ENCODE data around the gene FOXN1. TPM values are rescaled to one million over a fixed set of nuclear protein-coding genes. Genes with fewer than 3 reads are reported as not detected.

The FOXN1 gene
- total RNA-seq, 1 experiment from 2014 or later = not detected

- no peak for DNase-seq (ENCODE audit: low read depth)
Observed at GRCh38 chr17:28524476-28525424, 18.6 kb downstream of the FOXN1 start.

- DNase-seq (ENCODE audit: low read depth) = no peak
Observed at GRCh38 chr17:28526381-28526780, 20.2 kb downstream of the FOXN1 start.

GRCh38 chr17:28527181-28527681 is 21.1 kb downstream of the FOXN1 start:
- no peak for DNase-seq (ENCODE audit: low read depth)

- DNase-seq (ENCODE audit: low read depth) = no peak
Observed at GRCh38 chr17:28527859-28528258, 21.7 kb downstream of the FOXN1 start.

- peak; percentile 17 for DNase-seq (ENCODE audit: low read depth)
Observed at GRCh38 chr17:28528327-28529012, 22.3 kb downstream of the FOXN1 start.

- no peak for DNase-seq (ENCODE audit: low read depth)
Observed at GRCh38 chr17:28529013-28529400, 22.9 kb downstream of the FOXN1 start.

GRCh38 chr17:28530250-28530649 is 24.1 kb downstream of the FOXN1 start:
- DNase-seq (ENCODE audit: low read depth) = no peak

GRCh38 chr17:28530926-28531325 is 24.8 kb downstream of the FOXN1 start:
- DNase-seq (ENCODE audit: low read depth) = no peak

GRCh38 chr17:28532050-28532960 is 26.2 kb downstream of the FOXN1 start:
- no peak for DNase-seq (ENCODE audit: low read depth)

- peak; percentile 28 for DNase-seq (ENCODE audit: low read depth)
Observed at GRCh38 chr17:28533091-28533807, 27.1 kb downstream of the FOXN1 start.

GRCh38 chr17:28534740-28535375 is 28.7 kb downstream of the FOXN1 start:
- DNase-seq (ENCODE audit: low read depth) = no peak

GRCh38 chr17:28536532-28537218 is 30.5 kb downstream of the FOXN1 start:
- DNase-seq (ENCODE audit: low read depth) = no peak

GRCh38 chr17:28537219-28537610 is 31.1 kb downstream of the FOXN1 start:
- no peak for DNase-seq (ENCODE audit: low read depth)

GRCh38 chr17:28538296-28538895 is 32.2 kb downstream of the FOXN1 start:
- no peak for DNase-seq (ENCODE audit: low read depth)

- DNase-seq (ENCODE audit: low read depth) = no peak
Observed at GRCh38 chr17:28540231-28540630, 34.1 kb downstream of the FOXN1 start.

- DNase-seq (ENCODE audit: low read depth) = no peak
Observed at GRCh38 chr17:28541439-28541838, 35.3 kb downstream of the FOXN1 start.

GRCh38 chr17:28544402-28545140 is 38.4 kb downstream of the FOXN1 start:
- no peak for DNase-seq (ENCODE audit: low read depth)

GRCh38 chr17:28545141-28545503 is 39.0 kb downstream of the FOXN1 start:
- no peak for DNase-seq (ENCODE audit: low read depth)
